ENCODE results near the gene HPCAL1.

HPCAL1 gene

DNA sequence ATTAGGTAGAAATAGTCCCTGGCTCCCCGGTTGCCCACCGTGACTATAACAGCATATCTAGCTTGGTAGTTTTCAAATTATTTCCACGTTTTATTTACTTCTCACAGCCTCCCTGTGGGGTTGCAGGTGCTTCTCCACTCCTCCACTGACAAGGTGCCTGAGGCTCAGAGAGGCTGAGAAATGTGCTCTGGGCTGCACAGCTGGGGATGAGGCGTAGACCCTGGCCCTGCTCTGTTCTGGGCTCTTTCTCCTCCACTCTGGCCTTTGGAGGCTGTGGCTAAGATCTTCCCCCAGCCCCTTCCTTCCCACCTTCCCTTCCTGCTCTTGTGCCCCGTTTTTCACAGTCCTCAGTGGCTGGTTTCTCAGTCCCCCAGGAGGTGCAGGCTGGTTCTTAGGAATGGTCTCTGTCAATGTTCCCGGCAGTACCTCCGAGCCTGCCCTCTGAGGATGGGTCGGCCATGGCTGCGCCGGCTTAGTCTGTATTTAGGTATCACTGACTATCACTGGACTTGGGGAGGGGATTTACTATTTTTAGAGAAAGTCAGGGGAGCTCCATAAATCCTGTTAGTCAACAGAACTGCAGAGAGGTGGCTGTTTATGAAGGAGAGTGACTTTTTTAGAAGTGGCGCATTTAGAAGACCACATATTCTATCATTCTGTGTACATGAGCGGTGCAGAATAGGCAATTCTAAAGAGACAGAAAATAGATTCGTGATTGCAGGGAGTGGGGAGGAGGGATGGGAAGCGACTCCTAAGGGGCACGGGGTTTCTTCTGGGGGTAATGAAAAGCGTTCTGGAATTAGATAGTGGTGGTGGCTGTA, 35.0 kb downstream of the HPCAL1 start:
- no peak for DNase-seq (ENCODE audit: low read depth in 2 of 2)

DNA sequence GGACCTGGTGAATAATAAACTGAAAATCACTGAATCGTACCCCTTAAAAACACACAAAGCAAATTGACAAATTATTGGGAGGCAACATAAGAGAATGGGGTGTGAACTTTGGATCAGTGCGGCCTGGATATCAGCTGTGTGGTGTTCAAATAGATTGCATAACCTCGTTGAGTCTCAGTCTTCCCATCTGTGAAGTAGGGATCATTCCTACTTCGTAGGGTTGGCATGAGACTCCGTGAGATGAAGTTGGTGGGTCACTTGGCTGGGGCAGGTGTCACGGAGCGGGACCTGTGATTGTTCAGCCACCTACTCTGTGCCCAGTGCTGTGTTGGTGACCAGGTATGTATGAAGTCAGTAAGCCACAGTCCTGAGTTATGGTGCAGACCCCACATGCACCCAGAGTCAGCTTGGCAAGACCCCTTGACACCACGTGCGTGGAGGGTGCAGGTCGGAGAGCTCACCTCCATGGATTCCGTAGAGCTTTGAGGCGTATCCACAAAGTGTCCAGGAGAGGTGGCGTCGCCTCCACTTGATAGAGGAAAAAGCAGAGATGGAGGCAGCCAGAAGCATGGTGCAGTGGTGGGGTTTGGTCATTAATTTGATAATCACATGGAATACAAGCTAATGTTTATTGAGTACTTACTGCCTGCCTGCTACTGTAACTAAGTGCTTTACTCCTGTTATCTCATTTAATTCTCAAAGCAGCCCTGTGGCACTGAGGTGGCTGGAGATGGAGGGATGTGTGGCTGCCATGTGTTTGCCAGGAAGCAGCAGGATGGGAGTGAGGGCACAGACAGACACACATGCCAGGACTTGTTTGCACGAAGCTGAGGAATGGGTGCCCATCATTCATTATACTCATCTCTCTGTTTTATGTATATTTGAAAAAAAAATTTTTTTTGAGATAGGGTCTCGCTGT, 35.8 kb downstream of the HPCAL1 start:
- DNase-seq (ENCODE audit: low read depth in 2 of 2): no peak

DNA sequence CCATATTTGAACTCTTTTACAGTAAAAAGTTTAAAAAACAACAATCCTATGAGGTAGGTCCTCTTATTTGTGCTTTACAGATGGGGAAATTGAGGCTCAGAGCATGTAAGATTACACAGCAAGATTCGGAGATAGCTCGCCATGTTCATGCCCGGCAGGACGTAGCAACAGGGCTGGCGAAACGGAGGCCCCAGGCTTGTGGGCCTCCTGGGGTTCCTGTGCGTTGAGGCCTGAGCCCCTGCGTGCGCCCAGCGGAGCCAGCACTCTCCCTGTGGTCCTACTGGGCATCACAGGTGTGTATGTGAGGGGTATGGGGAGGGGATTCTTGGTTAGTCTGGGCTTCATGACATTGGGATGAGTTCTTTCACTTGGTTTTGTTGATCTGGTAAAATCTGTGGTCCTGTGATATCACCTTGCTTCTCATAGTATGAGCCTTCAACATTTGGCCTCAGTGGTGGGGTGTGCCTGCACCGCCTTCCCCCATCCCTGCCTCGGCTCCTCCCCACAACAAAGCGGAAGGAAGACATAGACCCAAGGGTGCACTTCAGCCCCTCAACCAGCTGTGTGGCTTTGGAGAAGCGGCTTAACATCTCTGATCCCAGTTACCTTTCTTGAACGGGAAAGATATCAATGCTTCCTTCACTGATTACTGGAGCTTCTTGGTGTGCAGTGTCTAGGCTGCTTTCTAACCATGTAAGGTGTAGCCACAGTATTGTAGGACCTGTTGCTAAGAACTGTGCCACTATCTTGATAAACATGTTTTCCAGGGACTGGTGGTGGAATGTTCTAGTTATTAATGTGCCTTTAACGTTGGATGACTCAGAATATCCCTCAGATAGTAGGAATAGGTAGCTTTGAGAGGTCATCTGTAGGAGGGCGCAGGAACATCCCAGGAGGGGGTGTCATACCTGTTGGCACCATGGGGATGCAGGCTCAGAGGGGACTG, 37.2 kb downstream of the HPCAL1 start:
- no peak for DNase-seq (ENCODE audit: low read depth in 2 of 2)

DNA sequence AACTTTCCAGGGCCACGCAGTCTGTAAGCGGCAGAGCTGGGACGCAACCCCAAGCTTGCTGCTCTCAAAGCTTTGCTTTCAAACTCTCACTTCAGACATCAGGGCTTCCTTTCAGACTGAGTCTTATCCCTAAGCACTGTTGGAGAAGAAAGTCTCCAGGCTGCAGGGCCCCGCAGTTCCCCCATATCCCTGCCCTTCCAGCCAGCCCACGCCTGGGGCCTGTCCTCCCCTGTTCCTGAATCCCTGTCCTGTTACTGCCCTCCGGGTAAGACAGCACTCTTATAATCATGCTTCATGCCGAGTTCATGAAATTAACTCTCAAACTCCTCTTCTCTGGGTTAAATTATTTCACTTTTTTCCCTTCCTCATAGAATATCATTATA, 37.9 kb downstream of the HPCAL1 start:
- DNase-seq (ENCODE audit: low read depth in 2 of 2): no peak

DNA sequence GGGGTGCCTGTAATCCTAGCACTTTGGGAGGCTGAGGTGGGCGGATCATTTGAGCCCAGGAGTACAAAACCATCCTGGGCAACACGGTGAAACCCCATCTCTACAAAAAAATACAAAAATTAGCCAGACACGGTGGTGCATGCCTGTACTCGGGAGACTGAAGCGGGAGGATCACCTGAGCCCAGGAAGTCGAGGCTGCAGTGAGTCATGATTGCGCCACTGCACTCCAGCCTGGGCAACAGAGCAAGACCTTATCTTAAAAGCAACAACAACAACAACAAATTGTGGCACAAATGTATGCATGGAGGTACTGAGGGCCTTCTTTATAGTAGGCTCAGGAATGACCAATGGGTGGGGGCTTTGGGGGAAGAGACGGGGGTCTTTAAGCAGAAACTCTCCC, 38.5 kb downstream of the HPCAL1 start:
- DNase-seq (ENCODE audit: low read depth in 2 of 2): no peak

DNA sequence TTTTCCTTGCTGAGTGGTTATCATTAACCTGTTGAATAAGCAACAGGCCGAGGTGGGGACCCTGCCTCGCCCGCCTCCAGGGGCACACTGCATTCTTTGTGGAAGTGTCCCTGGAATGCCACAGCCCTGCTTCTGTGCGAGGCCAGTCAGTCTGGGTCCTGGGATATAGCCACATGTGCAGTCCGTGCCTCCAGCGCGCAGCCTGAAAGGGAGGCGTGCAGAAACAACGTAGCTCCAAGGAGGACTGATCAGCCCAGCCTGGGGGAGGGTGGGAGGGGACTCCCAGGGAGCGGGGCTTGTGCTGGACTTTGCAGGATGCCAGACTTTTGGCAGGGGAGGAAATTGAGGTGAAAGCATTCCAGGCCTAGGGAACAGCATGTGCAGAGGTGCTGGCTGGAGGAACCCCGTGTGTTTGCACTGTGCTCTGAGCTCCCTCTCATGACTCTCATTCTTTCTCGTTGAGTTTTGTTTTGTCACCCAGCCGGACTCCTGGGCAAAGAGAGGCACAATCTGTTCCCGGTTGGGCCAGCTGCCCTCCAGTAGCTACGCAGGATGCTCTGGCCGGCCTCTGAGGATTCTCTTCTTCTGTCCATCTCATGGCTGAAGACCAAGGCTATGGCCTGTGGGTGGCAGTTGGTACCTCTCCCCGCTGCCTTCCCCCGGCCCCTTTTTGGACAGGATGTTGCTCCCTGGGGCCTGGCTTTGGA, 39.7 kb downstream of the HPCAL1 start:
- DNase-seq (ENCODE audit: low read depth in 2 of 2): no peak

DNA sequence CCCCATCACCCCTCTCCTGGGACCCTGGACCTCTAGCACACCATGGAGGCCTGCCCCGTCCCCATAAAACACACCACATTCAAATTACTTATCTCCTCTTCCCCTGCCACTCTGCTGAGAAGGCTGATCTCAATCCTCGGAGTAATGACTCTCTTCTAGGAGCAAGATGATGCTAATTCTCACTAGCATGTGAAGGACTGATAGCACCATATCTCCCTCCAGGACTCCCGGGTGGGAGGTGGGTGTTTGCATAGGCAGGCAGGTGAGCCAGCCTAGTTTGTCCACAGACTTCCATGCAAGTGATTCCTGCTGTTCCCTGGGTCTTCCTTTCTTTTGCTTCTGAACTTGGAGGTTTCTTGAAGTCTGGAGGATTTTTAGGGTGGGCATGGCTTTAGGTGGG, 40.5 kb downstream of the HPCAL1 start:
- no peak for DNase-seq (ENCODE audit: low read depth in 2 of 2)

DNA sequence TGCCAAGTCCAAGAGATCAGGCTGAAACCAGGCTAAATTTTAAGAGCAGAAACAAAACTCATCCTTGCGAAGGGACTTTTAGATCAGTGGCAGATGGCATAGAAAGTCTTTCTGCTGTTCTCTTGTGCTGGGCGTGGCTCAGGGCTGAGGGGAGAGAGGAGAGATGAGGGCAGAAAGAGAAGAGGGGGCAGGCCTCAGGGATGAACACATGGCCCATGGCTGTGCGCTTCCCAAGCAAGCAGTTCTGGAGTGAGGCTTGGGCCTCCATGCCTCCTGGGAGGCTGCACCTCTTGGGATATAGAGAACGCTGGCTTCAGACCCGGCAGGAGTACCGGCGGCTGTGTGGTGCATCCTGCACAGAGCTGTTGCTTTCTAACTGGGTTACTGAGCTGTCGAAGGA, 41.0 kb downstream of the HPCAL1 start:
- no peak for DNase-seq (ENCODE audit: low read depth in 2 of 2)

DNA sequence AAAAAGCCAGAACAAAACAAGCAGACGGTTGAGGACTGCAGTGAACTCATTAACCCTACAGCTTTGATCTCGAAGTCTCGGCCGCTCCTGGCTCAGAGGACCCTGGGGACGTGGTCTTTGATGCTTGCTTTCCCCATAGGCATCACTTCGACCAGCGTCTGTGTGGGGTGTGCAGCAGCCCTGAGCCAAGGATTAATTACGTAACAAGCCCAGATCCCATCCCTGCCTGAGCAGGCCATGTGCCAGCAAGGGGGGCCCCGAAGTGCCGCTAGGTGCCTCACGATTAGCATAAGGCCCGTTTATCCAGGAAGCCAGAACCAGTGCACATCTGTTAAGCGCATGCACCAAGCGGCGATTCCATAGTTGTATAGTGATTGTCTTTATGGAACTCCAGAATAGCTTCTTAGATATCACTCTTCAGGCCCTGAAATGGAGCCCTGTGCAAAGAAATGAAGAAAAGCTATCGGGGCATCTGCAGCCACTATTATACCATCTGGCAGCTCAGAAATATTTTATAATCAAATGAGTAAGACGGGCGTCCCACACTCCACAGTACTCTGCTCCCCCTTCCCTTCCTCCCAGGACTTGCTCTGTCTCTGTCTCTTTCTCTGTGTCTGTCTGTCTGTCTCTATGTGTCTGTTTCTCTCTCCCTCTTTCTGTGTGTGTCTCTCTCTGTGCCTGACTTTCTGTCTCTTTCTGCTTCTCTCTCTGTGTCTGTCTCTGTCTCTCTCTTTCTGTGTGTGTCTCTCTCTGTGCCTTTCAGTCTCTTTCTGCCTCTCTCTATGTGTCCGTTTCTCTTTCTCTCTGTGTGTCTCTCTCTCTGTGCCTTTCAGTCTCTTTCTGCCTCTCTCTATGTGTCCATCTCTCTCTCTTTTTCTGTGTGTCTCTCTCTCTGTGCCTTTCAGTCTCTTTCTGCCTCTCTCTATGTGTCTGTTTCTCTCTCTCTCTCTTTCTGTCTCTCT, 41.7 kb downstream of the HPCAL1 start:
- DNase-seq (ENCODE audit: low read depth in 2 of 2): no peak

DNA sequence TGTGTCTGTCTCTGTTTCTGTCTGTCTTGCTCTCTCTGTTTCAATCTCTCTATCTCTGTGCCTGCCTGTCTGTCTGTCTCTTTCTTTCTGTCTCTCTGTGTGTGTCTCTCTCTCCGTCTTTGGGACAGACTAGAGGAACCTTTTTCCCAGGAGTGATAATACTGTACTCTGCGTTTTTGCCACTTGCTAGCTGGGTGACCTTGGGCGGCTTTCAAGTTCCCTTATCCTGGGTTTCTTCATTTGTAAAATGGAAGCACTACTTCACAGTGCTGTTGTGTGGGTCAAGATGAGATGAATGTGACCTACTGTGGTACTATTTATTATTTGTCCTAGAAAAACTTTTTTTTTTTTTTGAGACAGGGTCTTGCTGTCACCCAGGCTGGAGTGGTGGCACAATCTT, 42.4 kb downstream of the HPCAL1 start:
- DNase-seq (ENCODE audit: low read depth in 2 of 2): no peak

DNA sequence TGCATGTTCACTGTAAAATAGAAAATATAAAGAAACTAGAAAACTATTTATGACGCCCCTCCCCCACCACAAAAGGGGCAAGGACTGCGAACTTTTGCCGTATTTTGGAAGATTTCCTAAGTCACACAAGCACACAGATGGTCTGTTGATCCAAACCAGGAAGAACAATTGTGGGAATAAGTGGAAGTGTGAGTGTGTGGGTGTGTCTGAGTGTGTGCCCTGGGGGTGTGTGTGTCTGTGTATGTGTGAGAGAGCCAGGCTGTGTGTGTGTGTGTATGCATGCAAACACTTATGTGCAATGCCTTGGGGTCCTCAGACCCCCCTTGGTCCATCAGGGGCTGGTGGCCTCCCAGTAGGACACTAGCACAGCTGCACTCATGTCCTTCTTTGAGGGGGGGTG, 43.1 kb downstream of the HPCAL1 start:
- DNase-seq (ENCODE audit: low read depth in 2 of 2): no peak

DNA sequence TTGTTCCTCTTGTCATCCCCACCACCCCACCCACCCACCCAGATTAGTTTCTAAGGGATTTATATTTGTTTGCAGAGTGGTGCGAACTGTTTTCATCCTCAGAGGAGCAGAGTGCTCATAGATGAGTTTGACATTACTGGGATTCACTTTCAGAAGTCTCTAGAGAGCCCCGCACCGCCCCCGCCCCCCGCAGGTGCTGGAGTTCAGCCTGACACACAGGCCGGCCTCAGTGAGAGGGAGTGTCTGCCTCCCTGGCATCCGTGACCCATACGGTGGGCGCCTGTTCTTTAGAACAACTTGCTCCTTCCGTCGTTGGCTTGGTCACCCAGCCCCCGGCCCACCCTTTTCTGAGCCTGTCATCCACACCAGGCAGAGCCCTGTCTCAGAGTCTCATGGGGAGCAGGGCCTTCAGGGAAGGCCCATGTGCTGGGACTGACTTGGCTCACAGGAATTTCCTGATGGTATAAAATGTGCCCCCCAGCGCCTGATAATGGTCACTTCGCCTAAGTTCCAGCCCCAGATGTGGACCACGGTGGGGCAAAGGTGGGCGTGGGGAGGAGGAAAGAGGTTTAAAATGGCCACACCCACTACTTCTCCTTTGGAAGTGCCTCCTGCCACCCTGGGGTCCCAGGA, 44.3 kb downstream of the HPCAL1 start:
- DNase-seq (ENCODE audit: low read depth in 2 of 2): no peak

DNA sequence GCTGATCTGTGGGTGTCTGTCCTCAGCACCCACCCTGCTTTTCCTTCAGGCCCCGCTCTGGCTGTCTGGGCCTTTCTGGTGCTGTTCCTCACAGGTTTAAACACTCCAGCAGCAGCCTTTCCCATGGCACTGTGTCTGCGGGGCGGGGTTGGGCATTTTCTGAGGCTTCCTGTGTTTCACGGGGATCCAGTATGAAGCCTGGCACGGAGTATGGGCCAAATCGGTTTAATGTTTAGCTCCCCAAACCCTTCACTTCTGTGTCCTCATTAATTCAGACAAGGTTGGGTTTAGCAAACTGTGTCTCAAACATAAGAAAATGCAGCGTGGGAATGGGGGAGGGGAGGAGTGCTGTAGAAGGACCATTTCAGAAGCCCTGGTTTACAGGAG, 44.9 kb downstream of the HPCAL1 start:
- DNase-seq (ENCODE audit: low read depth in 2 of 2): no peak

DNA sequence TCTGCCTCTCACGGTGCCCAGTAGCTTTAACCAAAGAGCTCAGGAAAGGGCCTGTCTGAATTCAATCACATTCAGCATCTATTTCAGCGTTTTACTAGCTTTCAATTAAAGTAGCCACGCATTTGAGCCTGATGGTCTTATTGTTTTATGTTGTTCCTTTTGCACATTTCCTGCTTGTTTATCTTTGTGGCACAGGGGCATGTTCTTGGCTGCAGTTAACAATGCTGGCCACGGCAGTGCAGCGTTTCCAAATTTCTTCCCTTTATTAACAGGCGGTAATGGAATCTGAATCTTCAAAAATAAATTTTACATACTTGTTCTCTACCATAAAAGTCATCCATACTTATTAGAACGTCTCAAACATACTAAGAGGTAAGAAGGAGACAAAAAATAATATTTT, 46.2 kb downstream of the HPCAL1 start:
- no peak for DNase-seq (ENCODE audit: low read depth in 2 of 2)

DNA sequence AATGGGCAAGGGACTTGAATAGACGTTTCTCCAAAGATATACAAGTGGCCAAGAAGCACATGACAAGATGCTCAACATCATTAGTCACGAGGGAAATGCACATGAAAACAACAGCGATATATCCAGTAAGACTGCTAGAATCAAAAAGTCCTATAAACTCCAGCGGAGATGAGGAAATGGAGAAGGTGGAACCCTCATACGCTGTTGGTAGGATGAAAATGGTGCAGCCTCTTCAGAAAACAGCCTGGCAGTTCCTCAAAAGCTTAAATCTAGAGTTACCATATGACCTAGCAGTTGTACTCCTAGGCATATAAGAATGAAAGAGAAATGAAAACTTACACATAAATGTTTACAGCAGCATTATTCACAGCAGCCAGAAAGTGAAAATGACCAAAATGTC, 48.1 kb downstream of the HPCAL1 start:
- no peak for DNase-seq (ENCODE audit: low read depth in 2 of 2)

DNA sequence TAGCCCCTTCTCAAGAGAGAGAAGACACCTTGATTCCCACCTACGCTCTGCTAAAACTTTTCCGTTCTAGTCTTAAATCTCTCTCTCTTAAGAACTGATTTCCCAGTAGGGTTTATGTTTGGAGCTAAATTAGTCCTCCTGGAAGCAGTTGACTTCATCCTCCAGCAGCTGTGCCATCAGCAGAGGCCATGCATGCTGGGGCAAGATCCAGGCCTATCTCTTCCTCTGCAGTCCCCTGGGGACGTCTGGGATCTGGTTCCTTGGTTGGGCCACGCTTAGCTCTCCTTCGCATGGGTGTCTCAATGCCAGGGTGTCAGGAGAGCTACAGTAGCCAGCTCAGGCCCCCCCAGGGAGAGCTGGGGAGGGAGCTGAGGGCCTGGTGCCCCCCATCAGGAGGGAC, 49.7 kb downstream of the HPCAL1 start:
- no peak for DNase-seq (ENCODE audit: low read depth in 2 of 2)

DNA sequence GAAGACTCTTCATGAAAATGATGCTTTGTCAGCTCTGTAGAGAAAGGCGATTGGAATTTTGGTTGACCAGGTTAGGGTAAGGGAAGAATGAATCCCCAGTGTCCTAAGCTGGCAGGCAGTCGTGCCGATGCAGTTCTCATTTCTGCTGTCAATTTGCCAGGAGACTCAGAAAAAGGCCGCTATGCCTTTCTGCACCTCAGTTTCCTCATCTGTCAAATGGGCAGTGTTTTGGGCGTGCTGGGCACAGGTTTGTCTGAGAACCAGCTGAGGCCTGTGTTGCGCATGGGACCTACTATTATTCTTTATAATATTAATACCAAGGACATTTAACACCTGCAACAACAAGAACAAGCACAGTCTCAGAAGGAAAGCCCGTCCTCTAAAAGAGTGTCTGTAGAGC, 50.3 kb downstream of the HPCAL1 start:
- DNase-seq (ENCODE audit: low read depth in 2 of 2): no peak

DNA sequence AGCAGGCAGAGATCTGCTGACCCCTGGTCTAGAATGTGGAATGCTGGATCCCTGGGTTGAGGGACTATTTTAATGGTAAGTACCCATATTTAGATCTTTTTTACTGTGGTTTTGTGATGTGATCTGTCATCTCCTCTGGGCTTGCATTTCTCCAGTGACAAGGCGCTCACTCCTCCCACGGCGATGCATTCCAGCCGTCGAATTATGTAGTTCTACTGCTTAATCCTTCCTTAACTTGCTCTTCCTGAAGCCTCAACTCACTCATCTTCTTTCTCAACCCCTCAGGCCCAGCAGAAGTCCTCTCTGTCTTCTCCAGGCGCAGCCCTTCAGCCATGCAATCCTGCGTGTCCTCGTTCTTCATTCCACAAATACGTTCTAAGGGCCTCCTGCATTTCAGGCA, 51.2 kb downstream of the HPCAL1 start:
- DNase-seq (ENCODE audit: low read depth in 2 of 2): no peak

DNA sequence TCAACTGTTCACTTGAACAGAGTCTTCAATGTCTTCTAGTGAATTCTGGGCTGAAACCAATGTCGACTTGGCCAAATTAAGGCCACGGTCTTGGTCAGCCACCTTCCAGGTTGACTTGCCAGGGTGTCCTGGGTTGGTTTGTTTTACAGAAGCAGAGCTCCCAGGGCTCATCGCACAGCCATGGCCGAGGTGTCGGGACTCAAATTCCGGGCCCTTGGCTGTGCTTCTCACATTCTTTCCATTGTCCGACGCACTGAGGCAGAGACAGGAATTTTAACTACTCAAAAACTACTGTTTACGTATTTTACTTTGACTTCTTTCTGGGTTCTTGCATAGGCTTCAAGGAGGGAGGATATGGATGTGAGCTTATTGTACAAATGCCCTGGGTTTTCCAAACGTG, 51.7 kb downstream of the HPCAL1 start:
- no peak for DNase-seq (ENCODE audit: low read depth in 2 of 2)

All from stimulated activated CD8-positive, alpha-beta memory T cell treated with anti-CD3 and anti-CD28 coated beads, Interleukin-2, amount 100 ng/mL, for 48 hours (primary cell).